PC-9 (cell line): ENCODE results near the gene USP53. TPM values are rescaled to one million over a fixed set of nuclear protein-coding genes. Genes with fewer than 3 reads are reported as not detected.

Experiments
- BruUV-seq: library from RNA; stranded (reverse); fragments of 400-500 nt; replicated peaks from 2 replicates; lab custom pipeline; 2021; lab: Mats Ljungman, UMichigan
- CTCF ChIA-PET: fragments of 300-600 bp; sonication (Branson Sonifier 250); formaldehyde crosslinking; loops from one replicate; lab custom pipeline; 2022; ENCODE audit warnings: antibody characterized with exemption; lab: Charles Lee
- POLR2A ChIA-PET: fragments of 300-600 bp; sonication (Branson Sonifier 250); formaldehyde crosslinking; loops from one replicate; lab custom pipeline; 2022; ENCODE audit warnings: antibody characterized with exemption; ENCODE audit not compliant: unreplicated experiment; lab: Charles Lee
- DNase-seq, 2 experiments: peaks; one replicate each; pipeline versions ENCODE4 v3.0.0 to v3.0.0-alpha.2; 2015 to 2022; ENCODE audit warnings: mixed read lengths in 1 of 2
- H2AFZ ChIP-seq: fragments of 200-600 bp; sonication (generic); 2 replicates; pipeline ENCODE4 v1.8.1; 2017; ENCODE audit warnings: antibody characterized with exemption
- H3F3A ChIP-seq: fragments of 200-600 bp; sonication (generic); 2 replicates; pipeline ENCODE4 v1.8.1; 2017; ENCODE audit warnings: antibody characterized with exemption, mild to moderate bottlenecking, low read depth; ENCODE audit not compliant: insufficient read depth
- H3K27ac ChIP-seq: fragments of 200-600 bp; sonication (generic); 2 replicates; pipeline ENCODE4 v1.6.1; 2016; ENCODE audit warnings: mixed run types
- H3K27me3 ChIP-seq: fragments of 200-600 bp; sonication (generic); 2 replicates; pipeline ENCODE4 v1.6.1; 2016; ENCODE audit warnings: low read depth, mixed run types; ENCODE audit not compliant: insufficient read depth
- H3K36me3 ChIP-seq: fragments of 200-600 bp; sonication (generic); 2 replicates; pipeline ENCODE4 v1.6.1; 2016; ENCODE audit warnings: low read depth, mixed run types
- H3K4me1 ChIP-seq: fragments of 200-600 bp; sonication (generic); replicated peaks from 2 replicates; pipeline ENCODE4 v1.6.1; 2016; ENCODE audit warnings: mixed run types; ENCODE audit not compliant: insufficient read depth
- H3K4me2 ChIP-seq: fragments of 200-600 bp; sonication (generic); 2 replicates; pipeline ENCODE4 v1.6.1; 2017; ENCODE audit warnings: mixed run types
- H3K4me3 ChIP-seq: fragments of 200-600 bp; sonication (generic); 2 replicates; pipeline ENCODE4 v1.6.1; 2016; ENCODE audit warnings: mixed run types
- H3K79me2 ChIP-seq: fragments of 200-600 bp; sonication (generic); 2 replicates; pipeline ENCODE4 v1.6.1; 2017; ENCODE audit warnings: low read depth, mixed run types
- H3K9me2 ChIP-seq: fragments of 200-600 bp; sonication (generic); 2 replicates; pipeline ENCODE4 v1.8.1; 2017; ENCODE audit warnings: mild to moderate bottlenecking; ENCODE audit not compliant: insufficient read depth
- H3K9me3 ChIP-seq: fragments of 200-600 bp; sonication (generic); 2 replicates; pipeline ENCODE4 v1.8.1; 2016; ENCODE audit warnings: low read depth; ENCODE audit not compliant: insufficient read depth
- H4K20me1 ChIP-seq: fragments of 200-600 bp; sonication (generic); 2 replicates; pipeline ENCODE4 v1.8.1; 2017; ENCODE audit not compliant: insufficient read depth
- EZH2 ChIP-seq: fragments of 200-600 bp; sonication (generic); IDR thresholded peaks from 2 replicates; pipeline ENCODE4 v1.8.0; 2017; ENCODE audit warnings: antibody characterized with exemption, low read depth
- intact Hi-C: fragments of 100-400 bp; cut with micrococcal nuclease; formaldehyde crosslinking; loops from one replicate; pipeline ENCODE4 v1.10.0; 2022; ENCODE audit not compliant: unreplicated experiment
- total RNA-seq: library from RNA; stranded (reverse); gene quantifications from 2 replicates; pipeline ENCODE4 v1.2.3, GENCODE V29; 2021
- TF ChIP-seq, protein P1 (sequence below): fragments of 200-600 bp; sonication (generic); conservative IDR thresholded peaks from 2 replicates; pipeline ENCODE4 v1.6.1; 2017; ENCODE audit warnings: mixed run types, antibody characterized with exemption, mild to moderate bottlenecking, moderate library complexity

Gene USP53
- total RNA-seq, 1 experiment from 2014 or later, result 19.3 TPM

DNA sequence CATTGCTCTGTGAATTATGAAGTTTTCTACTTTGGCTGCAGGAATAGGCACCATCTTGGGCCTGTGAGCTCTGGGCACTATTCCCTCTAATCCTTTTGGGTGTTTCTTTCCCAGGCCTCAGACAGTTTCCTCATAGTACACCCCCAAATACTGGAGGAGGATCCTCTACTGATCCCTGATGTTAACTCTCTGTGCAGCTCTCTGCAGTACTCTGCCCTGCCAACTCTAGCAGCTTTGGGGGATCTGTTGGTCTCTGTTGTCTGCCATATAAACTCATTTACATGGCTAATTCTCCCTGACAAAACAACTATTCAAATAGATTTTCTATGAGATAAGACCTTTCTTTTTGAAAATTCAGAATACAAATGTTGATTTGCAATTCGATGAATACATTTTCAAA lies 29.9 kb downstream of the USP53 start:
- no peak for TF ChIP-seq EZH2
- H3F3A ChIP-seq, result no peaks in the 10 kb centered on the region
- POLR2A ChIA-PET, result no interaction called here
- H4K20me1 ChIP-seq, result no peaks in the 10 kb centered on the region
- no TSS peak for BruUV-seq
- no peaks in the 10 kb centered on the region for H3K27me3 ChIP-seq
- no peaks in the 10 kb centered on the region for H3K79me2 ChIP-seq
- H3K9me3 ChIP-seq, result no peaks in the 10 kb centered on the region
- no peak overlapping the region for H3K27ac ChIP-seq
- no peaks in the 10 kb centered on the region for H3K9me2 ChIP-seq
- H3K36me3 ChIP-seq, result no peaks in the 10 kb centered on the region; the same call in 1 of the 2 replicates
- H3K4me3 ChIP-seq, result no peak overlapping the region
- no peak overlapping the region for H2AFZ ChIP-seq
- no peak for DNase-seq
- CTCF ChIA-PET, result no interaction called here
- no peak overlapping the region for H3K4me2 ChIP-seq
- intact Hi-C loops, result loop anchor here (10.0 kb wide), 1 partner anchor 198 kb away; no protein-coding TSS in a partner anchor
- no peaks in the 10 kb centered on the region for H3K4me1 ChIP-seq

DNA sequence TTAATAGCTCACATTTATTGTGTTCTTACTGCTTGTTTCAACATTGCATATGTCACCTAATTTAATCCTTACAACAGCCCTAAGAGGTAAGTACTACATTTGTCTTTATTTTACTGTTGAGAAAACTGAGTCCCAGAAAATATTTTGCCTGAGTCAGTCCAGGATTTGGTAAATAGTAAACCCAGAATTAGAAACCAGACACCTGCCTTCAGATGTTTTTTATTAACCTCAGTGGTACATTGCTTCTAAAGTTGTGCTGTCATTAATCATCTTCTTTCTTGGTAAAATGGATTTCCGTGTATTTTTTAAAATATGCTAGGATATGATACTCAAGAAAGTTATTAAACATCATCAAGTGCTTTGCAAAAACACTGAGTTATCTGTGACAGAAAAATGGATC lies 31.4 kb downstream of the USP53 start:
- no TSS peak for BruUV-seq
- Histone ChIP-seq H3K79me2 (no peaks in the 10 kb centered on the region), H3K4me3 (no peak overlapping the region), H4K20me1 (no peaks in the 10 kb centered on the region), H3K9me2 (no peaks in the 10 kb centered on the region), H3K36me3 (no peaks in the 10 kb centered on the region; the same call in 1 of the 2 replicates), H3K27me3 (no peaks in the 10 kb centered on the region), H3K4me1 (no peaks in the 10 kb centered on the region), H3F3A (no peaks in the 10 kb centered on the region), H3K4me2 (no peak overlapping the region), H2AFZ (no peak overlapping the region), H3K9me3 (no peaks in the 10 kb centered on the region), H3K27ac (no peak overlapping the region)
- ChIA-PET CTCF (no interaction called here), POLR2A (no interaction called here)
- intact Hi-C loops, result loop anchor here (10.0 kb wide), 1 partner anchor 199 kb away; no protein-coding TSS in a partner anchor
- TF ChIP-seq EZH2, result no peak
- TF ChIP-seq, protein P1, sequence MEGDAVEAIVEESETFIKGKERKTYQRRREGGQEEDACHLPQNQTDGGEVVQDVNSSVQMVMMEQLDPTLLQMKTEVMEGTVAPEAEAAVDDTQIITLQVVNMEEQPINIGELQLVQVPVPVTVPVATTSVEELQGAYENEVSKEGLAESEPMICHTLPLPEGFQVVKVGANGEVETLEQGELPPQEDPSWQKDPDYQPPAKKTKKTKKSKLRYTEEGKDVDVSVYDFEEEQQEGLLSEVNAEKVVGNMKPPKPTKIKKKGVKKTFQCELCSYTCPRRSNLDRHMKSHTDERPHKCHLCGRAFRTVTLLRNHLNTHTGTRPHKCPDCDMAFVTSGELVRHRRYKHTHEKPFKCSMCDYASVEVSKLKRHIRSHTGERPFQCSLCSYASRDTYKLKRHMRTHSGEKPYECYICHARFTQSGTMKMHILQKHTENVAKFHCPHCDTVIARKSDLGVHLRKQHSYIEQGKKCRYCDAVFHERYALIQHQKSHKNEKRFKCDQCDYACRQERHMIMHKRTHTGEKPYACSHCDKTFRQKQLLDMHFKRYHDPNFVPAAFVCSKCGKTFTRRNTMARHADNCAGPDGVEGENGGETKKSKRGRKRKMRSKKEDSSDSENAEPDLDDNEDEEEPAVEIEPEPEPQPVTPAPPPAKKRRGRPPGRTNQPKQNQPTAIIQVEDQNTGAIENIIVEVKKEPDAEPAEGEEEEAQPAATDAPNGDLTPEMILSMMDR, result no peak
- no peak for DNase-seq

DNA sequence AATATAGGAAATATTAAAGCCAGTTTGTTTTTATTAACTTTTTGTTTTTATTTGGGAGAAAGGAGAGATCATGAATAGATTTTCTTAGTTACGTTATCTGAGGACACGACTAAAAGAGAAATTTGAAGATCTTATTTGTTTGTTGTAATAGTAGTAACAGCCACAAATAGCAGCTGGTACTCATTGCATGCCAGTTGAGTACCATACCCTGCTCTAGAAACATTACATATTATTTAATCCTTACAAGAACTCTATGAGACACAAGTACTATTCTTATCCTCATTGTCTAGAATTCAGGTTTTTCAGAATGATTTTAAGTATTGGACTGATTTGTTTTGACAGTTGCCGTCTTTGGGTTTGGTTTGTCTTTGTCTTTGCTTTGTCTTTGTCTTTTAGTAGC lies 31.8 kb downstream of the USP53 start:
- no peak for TF ChIP-seq EZH2
- TF ChIP-seq, protein P1, result no peak
- POLR2A ChIA-PET, result no interaction called here
- H3K9me3 ChIP-seq, result no peaks in the 10 kb centered on the region
- no peaks in the 10 kb centered on the region; the same call in 1 of the 2 replicates for H3K36me3 ChIP-seq
- no peaks in the 10 kb centered on the region for H3K4me1 ChIP-seq
- no peaks in the 10 kb centered on the region for H3F3A ChIP-seq
- intact Hi-C loops, result loop anchor here (10.0 kb wide), 1 partner anchor 200 kb away; no protein-coding TSS in a partner anchor
- H3K9me2 ChIP-seq, result no peaks in the 10 kb centered on the region
- H3K27ac ChIP-seq, result no peak overlapping the region
- no TSS peak for BruUV-seq
- no peak for DNase-seq
- no peak overlapping the region for H3K4me2 ChIP-seq
- no peaks in the 10 kb centered on the region for H3K79me2 ChIP-seq
- no peak overlapping the region for H2AFZ ChIP-seq
- no peaks in the 10 kb centered on the region for H4K20me1 ChIP-seq
- H3K27me3 ChIP-seq, result no peaks in the 10 kb centered on the region
- CTCF ChIA-PET, result no interaction called here
- no peak overlapping the region for H3K4me3 ChIP-seq

DNA sequence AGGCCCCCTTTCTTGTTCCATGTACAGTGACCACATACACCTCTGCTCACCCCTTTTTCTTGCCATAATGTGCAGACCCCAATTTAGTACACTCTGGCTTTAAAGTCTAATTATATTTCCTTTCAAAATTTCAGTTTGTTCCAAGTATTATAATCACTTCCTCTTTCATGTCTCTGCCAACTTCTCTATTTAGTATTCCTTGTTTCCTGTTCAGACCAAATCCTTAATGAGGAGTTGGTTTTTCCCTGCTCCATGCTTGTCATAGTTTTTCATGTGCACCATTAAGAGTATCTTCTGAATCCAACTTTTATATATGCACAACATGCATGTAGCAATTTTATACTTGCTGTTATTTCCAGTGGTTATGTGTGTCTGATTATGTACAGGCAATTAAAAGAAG lies 32.3 kb downstream of the USP53 start:
- no peak for DNase-seq
- ChIA-PET POLR2A (no interaction called here), CTCF (no interaction called here)
- no peak for TF ChIP-seq EZH2
- TF ChIP-seq, protein P1, result no peak
- Histone ChIP-seq H3K4me1 (no peaks in the 10 kb centered on the region), H3K4me3 (no peak overlapping the region), H4K20me1 (no peaks in the 10 kb centered on the region), H2AFZ (no peak overlapping the region), H3K27me3 (no peaks in the 10 kb centered on the region), H3K4me2 (no peak overlapping the region), H3K9me2 (no peaks in the 10 kb centered on the region), H3F3A (no peaks in the 10 kb centered on the region), H3K27ac (no peak overlapping the region), H3K9me3 (no peaks in the 10 kb centered on the region), H3K79me2 (no peaks in the 10 kb centered on the region), H3K36me3 (no peaks in the 10 kb centered on the region)
- intact Hi-C loops, result loop anchor here (10.0 kb wide), 1 partner anchor 200 kb away; no protein-coding TSS in a partner anchor
- no TSS peak for BruUV-seq
